ENCODE results near the gene PRKAB1. TPM values are rescaled to one million over a fixed set of nuclear protein-coding genes. Genes with fewer than 3 reads are reported as not detected.

Gene PRKAB1
- total and polyA plus RNA-seq, 9 of the 15 experiments (the other 6 are each of a cell fraction or from before 2014, with no cell fraction given), result 32.6 to 94.2 (median 63.8) TPM

DNA sequence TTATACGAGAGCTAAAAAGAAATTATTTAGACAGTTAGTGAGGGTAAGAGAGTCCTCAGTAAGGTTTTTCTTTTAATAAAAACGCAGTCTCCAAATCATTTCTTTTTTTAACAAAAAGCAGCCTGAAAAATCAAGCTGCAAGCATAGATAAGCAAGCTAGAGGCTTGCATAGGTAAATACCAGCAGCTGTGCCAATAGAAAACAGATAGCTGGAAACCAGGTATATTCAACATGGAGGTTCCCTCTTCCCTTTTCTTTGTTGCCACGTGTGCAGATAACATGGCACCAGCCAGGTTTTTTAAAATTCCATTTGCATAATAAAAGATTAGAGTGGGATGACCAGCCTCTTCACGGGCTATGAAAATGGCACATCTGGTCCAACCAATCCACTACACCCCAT lies 6.1 kb upstream of the PRKAB1 start (continued):
- TF ChIP-seq, protein P1, sequence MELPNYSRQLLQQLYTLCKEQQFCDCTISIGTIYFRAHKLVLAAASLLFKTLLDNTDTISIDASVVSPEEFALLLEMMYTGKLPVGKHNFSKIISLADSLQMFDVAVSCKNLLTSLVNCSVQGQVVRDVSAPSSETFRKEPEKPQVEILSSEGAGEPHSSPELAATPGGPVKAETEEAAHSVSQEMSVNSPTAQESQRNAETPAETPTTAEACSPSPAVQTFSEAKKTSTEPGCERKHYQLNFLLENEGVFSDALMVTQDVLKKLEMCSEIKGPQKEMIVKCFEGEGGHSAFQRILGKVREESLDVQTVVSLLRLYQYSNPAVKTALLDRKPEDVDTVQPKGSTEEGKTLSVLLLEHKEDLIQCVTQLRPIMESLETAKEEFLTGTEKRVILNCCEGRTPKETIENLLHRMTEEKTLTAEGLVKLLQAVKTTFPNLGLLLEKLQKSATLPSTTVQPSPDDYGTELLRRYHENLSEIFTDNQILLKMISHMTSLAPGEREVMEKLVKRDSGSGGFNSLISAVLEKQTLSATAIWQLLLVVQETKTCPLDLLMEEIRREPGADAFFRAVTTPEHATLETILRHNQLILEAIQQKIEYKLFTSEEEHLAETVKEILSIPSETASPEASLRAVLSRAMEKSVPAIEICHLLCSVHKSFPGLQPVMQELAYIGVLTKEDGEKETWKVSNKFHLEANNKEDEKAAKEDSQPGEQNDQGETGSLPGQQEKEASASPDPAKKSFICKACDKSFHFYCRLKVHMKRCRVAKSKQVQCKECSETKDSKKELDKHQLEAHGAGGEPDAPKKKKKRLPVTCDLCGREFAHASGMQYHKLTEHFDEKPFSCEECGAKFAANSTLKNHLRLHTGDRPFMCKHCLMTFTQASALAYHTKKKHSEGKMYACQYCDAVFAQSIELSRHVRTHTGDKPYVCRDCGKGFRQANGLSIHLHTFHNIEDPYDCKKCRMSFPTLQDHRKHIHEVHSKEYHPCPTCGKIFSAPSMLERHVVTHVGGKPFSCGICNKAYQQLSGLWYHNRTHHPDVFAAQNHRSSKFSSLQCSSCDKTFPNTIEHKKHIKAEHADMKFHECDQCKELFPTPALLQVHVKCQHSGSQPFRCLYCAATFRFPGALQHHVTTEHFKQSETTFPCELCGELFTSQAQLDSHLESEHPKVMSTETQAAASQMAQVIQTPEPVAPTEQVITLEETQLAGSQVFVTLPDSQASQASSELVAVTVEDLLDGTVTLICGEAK (IDR thresholded peaks at IDR 0.05), result no peak
- TF ChIP-seq, protein P1 (CRISPR knock-in tag; IDR thresholded peaks at IDR 0.05), result no peak
- no peak for TF ChIP-seq ZC3H11A (IDR thresholded peaks at IDR 0.05; ENCODE audit: low read depth, low read length)
- TF ChIP-seq, protein P2, sequence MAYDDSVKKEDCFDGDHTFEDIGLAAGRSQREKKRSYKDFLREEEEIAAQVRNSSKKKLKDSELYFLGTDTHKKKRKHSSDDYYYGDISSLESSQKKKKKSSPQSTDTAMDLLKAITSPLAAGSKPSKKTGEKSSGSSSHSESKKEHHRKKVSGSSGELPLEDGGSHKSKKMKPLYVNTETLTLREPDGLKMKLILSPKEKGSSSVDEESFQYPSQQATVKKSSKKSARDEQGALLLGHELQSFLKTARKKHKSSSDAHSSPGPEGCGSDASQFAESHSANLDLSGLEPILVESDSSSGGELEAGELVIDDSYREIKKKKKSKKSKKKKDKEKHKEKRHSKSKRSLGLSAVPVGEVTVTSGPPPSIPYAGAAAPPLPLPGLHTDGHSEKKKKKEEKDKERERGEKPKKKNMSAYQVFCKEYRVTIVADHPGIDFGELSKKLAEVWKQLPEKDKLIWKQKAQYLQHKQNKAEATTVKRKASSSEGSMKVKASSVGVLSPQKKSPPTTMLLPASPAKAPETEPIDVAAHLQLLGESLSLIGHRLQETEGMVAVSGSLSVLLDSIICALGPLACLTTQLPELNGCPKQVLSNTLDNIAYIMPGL (CRISPR knock-in tag; IDR thresholded peaks at IDR 0.05), result no peak
- TF ChIP-seq CBX3 (IDR thresholded peaks at IDR 0.05; ENCODE audit: borderline replicate concordance in 1 of 2, low read length in 2 of 2), result no peak
- TF ChIP-seq, protein P3, sequence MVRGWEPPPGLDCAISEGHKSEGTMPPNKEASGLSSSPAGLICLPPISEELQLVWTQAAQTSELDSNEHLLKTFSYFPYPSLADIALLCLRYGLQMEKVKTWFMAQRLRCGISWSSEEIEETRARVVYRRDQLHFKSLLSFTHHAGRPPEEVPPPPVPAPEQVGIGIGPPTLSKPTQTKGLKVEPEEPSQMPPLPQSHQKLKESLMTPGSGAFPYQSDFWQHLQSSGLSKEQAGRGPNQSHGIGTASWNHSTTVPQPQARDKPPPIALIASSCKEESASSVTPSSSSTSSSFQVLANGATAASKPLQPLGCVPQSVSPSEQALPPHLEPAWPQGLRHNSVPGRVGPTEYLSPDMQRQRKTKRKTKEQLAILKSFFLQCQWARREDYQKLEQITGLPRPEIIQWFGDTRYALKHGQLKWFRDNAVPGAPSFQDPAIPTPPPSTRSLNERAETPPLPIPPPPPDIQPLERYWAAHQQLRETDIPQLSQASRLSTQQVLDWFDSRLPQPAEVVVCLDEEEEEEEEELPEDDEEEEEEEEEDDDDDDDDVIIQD (CRISPR knock-in tag; IDR thresholded peaks at IDR 0.05), result no peak
- no peak for TF ChIP-seq POU5F1 (IDR thresholded peaks at IDR 0.05; ENCODE audit: borderline replicate concordance, low read depth, low read length, partially characterized antibody)
- TF ChIP-seq, protein P4, sequence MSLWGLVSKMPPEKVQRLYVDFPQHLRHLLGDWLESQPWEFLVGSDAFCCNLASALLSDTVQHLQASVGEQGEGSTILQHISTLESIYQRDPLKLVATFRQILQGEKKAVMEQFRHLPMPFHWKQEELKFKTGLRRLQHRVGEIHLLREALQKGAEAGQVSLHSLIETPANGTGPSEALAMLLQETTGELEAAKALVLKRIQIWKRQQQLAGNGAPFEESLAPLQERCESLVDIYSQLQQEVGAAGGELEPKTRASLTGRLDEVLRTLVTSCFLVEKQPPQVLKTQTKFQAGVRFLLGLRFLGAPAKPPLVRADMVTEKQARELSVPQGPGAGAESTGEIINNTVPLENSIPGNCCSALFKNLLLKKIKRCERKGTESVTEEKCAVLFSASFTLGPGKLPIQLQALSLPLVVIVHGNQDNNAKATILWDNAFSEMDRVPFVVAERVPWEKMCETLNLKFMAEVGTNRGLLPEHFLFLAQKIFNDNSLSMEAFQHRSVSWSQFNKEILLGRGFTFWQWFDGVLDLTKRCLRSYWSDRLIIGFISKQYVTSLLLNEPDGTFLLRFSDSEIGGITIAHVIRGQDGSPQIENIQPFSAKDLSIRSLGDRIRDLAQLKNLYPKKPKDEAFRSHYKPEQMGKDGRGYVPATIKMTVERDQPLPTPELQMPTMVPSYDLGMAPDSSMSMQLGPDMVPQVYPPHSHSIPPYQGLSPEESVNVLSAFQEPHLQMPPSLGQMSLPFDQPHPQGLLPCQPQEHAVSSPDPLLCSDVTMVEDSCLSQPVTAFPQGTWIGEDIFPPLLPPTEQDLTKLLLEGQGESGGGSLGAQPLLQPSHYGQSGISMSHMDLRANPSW (CRISPR knock-in tag; IDR thresholded peaks at IDR 0.05), result no peak
- TF ChIP-seq E2F3 (CRISPR knock-in tag; IDR thresholded peaks at IDR 0.05), result no peak
- TF ChIP-seq, protein P5, sequence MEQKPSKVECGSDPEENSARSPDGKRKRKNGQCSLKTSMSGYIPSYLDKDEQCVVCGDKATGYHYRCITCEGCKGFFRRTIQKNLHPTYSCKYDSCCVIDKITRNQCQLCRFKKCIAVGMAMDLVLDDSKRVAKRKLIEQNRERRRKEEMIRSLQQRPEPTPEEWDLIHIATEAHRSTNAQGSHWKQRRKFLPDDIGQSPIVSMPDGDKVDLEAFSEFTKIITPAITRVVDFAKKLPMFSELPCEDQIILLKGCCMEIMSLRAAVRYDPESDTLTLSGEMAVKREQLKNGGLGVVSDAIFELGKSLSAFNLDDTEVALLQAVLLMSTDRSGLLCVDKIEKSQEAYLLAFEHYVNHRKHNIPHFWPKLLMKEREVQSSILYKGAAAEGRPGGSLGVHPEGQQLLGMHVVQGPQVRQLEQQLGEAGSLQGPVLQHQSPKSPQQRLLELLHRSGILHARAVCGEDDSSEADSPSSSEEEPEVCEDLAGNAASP (IDR thresholded peaks at IDR 0.05), result no peak
- no peak for TF ChIP-seq ZNF785 (CRISPR knock-in tag; IDR thresholded peaks at IDR 0.05)

All from K562 (cell line).